HG03460 (cell line): ENCODE results near the gene HSPB8.

Experiments
- ATAC-seq: cut with Tn5 transposase; IDR thresholded peaks from one replicate; pipeline ENCODE4 v1.9.1; 2021; ENCODE audit not compliant: unreplicated experiment

HSPB8 gene

DNA sequence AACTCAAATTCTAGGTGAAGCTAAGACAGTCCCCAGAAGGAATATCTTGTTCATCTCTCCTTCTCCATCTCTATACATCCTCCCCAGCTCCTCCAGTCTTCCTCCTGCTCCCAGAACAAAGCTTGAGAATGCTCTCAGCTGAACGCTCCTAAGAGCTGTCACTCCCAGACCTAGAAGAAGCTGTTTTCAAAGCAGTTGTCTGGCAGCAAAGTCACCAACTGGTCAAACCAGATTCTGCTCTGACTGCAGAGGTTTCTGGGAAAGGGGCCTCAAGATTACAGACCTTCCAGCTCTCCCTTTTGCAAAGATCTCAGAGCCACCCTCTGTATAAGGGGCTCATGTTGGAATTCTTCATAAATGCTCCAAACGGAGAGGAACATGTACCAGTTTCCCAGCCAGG is 9.6 kb upstream of the HSPB8 start:
- ATAC-seq, result no peak

DNA sequence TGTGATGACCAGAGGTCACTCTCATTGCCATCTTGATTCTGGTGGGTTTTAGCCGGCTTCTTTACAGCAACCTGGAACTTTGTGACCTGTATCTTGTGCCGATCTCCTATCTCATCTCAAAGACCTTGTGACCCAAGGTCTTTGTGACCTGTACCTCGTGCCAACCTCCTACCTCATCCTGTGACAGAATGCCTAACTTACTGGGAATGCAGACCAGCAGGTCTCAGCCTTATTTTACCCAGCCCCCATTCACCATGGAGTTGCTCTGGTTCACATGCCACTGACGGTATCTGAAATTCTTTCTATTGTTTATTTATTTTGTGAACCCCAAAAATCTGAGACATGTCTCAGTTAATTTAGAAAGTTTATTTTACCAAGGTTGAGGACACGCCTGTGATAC is 7.4 kb upstream of the HSPB8 start:
- no peak for ATAC-seq

DNA sequence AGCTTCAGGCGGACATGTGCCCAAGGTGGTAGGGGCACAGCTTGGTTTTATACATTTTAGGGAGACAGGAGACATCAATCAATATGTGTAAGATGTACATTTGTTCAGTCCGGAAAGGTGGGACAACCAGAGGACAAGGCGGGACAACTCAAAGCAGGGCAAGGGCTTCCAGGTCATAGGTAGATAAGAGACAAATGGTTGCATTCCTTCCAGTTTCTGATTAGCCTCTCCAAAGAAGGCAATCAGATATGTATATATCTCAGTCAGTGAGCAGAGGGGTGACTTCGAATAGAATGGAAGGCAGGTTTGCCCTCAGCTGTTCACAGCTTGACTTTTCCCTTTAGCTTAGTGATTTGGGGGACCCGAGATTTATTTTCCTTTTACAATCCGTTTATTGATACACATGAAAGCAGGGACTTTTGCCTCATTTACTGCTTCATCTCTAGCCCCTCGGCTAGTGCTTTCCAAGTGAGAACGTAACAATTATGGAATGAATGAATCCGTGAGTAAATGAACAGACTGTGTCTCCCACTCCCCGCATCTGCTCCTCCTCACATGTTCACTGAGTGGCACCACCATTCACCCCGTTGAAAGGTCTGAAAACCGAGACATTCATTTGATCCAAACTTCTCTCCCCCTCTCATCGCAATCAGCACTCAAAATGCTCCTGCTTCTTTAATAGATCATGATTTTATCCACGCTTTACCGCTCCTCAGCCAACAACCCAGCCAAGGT is 6.9 kb upstream of the HSPB8 start:
- ATAC-seq, result no peak

DNA sequence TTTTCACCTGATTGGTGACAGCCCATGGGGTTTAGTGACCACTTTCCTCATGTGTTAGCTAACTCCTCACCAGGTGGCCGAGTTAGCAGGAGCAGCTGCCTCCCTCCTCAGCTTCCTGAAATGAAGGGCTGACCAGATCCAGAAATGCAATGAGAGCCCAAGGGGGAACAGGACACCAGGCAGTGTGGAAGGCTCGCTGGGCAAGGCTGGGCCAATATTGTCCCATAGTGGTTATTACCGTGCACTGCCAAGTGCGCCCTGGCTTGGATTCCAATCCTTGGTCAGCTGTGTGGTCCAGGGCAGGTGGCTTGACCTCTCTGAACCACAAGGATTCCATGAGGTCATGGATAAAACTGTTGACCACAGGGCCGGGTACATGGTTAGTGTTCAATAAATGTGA is 3.6 kb upstream of the HSPB8 start:
- no peak for ATAC-seq

DNA sequence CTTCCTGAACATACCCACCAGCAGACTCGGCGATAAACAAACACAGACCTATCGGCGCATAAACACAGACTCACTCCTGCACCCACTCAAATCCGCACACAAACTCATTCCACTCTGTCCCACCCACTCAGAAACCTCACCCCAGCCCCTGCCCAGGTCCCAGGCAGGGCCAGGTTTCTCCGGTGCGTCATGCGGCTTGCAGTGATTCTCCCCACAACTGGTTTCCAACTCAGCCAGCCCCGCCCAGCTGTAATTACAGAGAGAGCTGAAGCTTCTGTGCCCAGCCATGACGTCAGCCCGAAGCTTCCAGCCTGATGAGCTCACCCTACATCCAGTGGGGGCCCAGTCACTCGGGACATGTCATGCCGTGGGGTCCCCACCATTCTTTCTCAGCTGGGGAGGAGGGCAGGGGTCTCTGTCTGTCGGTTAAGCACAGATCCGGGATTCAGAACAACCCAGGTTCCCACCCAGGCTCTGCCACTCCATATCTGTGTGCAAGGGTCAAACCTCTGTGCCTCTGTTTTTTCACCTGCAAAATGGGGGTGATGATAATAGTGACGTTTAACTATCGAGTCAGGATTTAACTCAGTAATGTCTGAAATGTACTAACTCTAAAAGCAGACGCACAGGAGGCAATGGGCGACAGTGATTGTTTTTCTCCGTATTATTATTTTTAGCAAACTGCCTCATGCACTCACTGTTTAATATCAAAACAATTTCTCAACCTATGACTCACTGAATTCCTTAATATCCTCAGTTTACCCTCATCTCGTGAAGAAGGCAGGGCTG is 2.3 kb upstream of the HSPB8 start:
- ATAC-seq, result no peak

DNA sequence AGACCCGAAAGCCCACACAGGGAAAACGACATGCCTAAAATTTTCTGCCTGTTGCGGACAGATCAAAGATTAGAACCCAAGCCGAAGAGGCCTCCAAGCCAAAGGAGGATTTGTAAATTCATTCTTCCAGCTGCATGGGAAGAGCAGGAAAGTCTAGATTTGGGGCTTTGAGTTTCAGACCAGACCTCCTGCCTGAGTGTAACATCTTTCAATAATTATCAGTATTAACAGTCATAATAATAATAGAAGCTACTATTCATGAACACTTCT is 1.7 kb upstream of the HSPB8 start:
- ATAC-seq, result no peak

DNA sequence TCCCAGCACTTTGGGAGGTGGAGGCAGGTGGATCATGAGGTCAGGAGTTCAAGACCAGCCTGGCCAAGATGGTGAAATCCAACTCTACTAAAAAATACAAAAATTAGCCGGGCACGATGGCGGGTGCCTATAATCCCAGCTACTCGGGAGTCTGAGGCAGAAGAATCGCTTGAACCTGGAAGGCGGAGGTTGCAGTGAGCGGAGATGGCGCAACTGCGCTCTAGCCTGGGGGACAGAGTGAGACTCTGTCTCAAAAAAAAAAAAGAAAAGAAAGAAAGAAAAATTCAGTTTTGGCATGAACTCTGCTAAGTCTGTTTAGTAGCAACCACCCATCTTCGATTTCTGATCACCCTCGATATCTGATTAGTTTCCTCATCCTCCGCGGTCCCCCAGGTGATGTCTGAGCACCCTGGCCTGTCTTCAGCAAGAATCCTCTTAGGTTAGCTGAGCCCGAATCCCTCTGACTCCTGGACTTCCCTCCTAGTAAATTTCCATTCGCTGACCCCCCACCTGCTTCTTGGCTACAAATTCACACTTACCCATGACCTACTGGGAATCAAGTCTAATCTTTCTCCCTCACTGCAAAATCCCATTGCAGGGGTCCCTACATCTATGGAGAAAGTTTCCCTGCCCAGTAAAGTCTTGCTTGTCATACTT is 879 bp upstream of the HSPB8 start:
- ATAC-seq, result no peak

DNA sequence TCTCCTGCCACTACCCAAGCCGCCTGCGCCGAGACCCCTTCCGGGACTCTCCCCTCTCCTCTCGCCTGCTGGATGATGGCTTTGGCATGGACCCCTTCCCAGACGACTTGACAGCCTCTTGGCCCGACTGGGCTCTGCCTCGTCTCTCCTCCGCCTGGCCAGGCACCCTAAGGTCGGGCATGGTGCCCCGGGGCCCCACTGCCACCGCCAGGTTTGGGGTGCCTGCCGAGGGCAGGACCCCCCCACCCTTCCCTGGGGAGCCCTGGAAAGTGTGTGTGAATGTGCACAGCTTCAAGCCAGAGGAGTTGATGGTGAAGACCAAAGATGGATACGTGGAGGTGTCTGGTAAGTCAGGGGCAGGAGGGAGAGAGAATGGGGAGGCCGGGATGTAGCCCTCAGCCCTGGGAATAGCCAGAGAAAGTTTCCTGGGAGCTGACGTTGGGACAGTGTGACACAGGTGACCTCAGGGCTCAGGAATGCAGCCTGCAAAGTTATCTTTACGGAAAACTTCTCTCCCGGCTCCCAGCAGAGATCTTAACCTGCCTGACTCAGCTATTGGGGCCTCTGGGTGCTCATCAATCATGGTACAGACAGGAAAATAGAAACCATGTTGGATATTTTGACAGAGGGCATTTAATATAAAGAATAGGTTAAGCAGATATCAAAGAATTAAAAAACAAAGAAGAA is 747 bp downstream of the HSPB8 start:
- ATAC-seq, result no peak

DNA sequence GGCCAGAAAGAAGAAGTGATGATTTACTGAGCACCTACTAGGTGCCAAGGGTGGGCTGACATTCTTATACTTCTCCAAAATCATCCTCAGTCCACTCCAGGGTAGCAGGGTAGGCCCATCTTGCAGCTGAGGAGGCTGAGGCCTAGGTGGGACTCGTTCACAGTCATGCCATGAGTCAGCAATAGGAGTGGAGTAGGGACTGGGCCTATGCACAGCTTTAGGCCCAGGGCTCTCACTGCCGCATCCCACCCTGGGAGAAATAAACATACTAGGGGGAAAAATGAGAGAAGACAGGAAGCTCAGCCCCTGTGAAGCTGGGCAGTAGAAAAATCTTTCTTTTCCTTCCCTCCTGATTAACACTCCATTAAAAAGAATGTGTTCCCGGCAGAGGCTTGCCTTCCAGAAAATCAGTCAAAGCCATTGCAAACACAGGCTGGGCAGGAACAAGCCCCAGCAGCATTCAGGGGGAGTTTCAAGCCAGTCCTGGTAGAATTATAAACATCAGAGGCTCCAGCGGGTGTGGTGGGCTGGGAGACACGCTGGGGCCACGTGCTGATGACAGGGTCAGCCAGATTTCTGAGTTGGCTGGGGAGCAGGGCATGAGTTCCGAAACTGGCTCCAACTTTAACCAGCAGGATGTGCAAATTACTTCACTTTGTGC is 1.8 kb downstream of the HSPB8 start:
- ATAC-seq, result no peak

DNA sequence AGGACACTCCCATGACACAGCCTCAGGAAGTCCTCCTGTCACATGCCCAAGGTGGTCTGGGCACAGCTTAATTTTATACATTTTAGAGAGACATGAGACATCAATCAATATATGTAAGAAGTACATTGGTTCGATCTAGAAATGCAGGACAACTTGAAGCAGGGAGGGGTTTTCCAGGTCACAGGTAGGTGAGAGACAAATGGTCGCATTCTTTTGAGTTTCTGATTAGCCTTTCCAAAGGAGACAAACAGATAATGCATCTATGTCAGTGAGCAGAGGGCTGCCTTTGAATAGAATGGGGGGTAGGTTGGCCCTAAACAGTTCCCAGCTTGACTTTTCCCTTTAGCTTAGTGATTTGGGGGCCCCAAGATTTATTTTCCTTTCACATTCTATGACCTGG is 2.5 kb downstream of the HSPB8 start:
- no peak for ATAC-seq

DNA sequence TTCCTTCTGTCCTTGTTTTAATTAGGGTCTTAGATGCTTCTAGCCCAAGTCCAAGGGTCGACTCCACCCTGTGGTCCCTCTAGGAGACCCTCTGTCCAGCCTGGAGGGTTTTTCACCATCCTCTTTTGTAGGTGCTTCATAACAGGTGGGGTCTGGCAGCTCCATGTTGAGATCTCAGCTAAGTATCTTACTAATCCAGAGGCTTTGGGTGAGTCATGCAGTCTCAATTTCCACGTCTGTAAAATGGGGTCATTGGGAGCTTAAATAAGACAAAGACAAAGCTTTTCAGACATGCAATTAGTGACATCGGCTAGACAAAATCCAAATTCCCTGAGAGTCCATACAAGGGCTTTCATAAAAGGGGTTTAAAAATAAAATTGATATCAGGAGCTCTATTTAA is 3.2 kb downstream of the HSPB8 start:
- ATAC-seq, result no peak

DNA sequence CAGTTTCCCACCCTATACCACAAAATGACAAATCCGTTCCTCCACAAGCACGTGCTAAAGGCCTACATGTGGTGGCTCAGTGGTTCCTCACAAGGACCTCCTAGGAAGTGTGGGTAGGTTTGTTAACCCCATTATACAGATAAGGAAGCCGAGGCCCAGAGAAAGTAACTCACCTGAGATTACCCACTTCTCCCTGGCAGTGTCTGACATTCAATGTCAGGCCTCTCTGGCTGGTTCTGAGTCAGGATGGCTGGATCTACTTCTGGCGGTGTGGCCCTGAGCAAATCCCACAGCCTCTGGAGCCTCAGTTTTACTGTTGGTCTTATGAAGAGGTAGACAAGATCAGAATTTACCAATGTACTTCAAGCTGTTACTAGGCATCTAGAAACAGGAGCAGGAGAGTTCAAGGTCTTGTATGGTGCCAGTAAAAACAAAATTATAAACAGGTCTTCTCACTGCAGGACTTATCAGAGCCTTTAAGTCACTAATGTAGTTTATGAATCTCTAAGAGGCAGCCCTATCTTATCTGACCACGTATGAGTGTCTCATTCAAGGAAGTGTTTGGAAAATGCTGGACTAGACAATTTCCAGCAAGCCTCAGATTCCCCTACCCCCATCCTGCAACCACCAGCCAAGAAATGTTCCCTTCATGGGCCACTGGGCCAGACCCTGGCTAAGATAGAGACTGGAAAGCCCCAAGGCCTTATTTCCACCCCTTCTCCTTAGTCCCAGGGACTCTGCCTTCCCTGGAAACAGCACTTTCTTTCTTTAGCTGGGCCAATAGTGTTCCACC is 4.2 kb downstream of the HSPB8 start:
- no peak for ATAC-seq

DNA sequence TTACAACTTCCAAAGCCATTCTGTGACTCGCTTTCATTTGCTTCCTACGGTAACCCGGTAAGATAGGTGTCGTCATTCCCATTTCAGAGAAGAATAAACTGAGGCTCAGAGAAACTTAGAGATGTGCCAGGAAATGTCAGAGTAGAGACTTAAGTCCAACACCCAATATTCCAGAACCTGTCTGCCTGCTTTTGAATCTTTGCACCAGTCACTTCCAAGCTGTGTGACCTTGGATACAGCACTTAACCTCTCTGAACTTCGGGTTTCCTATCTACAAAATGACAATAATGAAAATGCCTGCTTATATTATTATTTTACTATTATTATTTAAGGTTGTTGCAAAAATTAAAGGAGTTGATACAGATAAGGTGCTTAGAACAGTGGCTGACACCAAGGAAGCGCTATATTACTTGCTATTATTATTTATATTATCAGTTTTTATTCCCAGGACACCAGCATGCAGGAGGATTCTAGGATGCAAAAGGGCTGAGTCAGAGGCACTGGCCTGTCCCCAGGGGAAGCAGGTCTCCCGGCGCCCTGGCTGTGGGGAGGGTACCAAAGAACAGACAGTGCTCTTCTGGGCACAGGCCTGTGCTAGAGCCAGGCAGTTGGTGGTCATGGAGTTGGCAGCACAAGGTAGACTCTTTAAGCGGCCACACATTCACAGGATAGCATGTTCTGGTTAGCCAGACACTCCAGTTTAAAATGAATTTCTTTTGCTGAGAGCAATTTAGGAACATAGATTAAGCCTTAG is 5.4 kb downstream of the HSPB8 start:
- ATAC-seq, result no peak

DNA sequence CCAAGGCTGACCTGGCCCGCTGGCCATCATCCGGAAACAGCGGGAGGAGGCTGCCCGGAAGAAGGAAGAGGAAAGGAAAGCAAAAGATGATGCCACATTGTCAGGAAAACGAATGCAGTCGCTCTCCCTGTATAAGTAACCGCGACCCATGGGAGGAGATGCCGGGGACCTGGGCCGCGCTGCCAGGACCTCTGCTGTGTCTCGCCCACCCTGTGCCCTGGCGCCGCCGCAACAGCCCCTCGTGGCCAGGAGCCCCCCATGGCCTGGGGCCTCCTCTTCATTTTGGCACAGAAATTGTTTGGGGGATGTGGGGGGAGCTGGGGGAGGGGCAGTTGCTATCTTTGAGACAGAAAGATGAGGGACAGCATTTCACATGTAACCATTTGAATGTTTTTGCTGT is 16.5 kb downstream of the HSPB8 start:
- no peak for ATAC-seq

DNA sequence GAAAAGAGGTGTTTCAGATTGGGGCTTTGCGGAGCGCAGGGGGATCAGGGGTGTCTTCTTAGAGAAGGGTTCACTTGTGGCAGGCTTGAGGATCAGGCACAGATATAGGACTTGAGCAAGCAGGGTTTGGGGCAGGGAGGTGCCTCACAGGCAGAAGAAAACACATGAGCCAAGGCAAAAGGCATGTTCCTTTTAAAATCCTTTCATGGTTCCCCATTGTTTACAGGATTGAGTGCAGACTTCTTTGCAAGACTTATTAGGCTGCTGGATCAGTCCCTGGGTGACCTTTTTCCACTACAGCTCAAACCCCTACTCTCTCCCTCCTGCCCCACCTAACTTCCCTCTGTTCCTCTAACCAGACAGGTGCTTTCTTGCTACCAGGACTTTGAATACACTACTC is 19.7 kb downstream of the HSPB8 start:
- no peak for ATAC-seq

DNA sequence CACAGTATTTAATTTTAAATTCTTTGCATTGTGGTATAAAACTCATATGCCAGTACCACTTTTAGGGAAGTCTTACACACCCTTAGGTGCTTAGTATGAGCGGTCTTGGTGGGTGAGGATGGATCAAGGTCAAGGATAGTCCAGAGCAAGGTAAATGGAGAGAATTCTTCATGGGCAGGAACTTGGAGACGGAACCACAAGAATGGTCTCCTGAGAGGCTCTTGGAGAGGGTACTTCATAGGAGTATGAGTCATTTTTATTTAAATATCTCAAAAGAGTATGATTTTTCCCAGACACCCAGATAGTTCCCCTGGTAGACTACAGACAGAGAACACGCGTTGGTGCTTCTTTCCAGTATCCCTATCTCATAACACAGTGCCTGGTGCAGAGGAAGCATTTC is 21.9 kb downstream of the HSPB8 start:
- ATAC-seq, result no peak

DNA sequence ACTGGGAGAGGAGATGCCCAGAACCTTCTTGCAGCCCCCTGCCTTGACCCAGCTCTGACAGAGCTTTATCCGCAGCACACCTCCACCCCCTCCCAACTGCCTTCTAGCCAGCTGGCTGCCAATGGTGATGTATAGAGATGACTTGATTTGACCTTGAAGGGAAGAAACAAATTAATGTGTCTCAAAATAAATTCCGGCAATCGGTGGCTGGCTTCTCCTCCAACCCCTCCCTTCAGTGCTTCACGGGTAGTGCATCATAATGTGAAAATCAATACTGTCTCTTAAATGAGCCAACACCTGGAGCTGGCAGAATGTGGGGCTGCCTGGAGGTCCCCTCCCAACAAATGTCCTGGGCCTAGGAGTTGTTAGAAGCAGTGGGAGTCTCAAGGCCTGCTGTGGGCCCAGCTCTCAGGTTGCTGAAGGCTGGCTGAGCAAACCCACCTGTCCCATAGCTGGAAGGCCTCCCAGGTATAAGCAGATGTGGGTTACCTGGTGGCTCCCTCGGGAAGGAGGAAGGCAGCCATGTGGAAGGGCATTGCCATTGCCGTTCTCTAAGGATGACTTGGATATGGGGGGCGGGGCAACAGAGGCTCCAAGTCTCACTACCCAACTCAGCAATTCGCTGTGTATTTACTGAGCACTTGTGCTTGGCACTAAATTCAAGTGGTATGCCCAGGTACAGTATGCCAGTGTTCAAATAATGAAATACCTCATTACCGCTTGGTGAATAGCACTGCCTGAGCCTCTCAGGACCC is 23.2 kb downstream of the HSPB8 start:
- ATAC-seq, result no peak

DNA sequence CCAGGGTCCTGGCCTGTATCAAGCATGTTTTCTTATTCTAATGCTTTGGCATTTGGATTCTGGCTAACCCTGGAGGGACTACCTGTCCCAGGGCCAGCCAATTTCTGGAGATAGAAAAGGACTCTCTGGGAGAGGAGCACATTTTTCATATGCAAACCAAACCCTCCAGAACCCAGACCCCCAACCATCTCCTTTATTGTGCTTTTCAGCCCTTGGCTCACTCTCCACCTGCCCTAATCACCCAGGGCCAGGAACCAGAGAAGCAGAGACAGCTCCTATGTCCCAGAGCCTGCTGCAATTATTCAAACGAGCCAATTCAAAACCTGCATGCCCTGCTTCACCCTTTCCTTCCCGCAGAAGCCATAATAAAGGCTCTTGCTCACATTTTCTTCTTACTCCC is 23.8 kb downstream of the HSPB8 start:
- ATAC-seq, result no peak

DNA sequence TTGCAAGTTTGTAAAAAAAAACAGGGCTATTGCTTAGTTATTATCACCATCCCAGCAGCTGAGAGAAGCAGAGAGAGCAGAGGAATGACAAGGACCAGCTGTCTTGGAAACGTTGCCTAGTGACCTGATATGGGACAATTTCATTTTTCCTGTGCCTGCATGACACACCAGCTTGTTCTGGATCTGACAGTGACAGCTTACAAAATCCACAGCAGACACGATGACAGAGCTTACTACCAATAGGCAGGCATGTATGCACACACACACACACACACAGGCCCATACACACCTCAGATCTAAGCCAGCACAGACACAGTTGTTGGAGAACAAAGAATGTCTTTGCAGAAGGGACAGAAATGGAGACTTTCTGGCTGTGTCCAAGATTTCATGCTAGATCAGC is 25.4 kb downstream of the HSPB8 start:
- ATAC-seq, result no peak
